HG02852 (cell line): ENCODE measurements around the gene KIF17.

Experiments used
- ATAC-seq: cut with Tn5 transposase; IDR thresholded peaks from one replicate; pipeline ENCODE4 v1.9.1; 2021; ENCODE audit warnings: mild to moderate bottlenecking, moderate library complexity; ENCODE audit not compliant: unreplicated experiment

The KIF17 gene

GRCh38 chr1:20717452-20718342 is at the start of gene KIF17:
TSS of gene KIF17 (minus strand) at chr1:20718007. CDS start at chr1:20717706, 301 bp downstream.
- ATAC-seq: no peak

GRCh38 chr1:20767271-20767670 is 49.5 kb upstream of the KIF17 start:
- ATAC-seq: no peak

- ATAC-seq: no peak
Observed at GRCh38 chr1:20763417-20763816, 45.6 kb upstream of the KIF17 start.

GRCh38 chr1:20760322-20760721 is 42.5 kb upstream of the KIF17 start:
- no peak for ATAC-seq

DNA sequence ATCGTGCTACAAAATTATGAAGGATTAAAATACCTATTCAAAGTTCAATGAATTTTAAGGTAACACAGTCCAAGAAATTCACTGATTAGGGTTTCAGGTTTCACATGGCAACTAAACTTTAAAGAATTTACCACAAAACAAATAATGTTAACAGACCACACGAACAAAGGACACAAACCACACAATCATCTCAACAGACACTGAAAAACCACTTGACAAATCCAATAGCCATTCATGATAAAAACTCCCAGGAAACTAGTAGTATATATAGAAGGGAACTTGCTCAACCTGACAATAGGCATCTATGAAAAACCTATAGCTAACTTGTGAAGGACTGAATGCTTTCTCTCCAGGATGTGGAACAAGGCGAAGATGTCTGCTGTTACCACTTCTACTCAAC is 35.8 kb upstream of the KIF17 start:
- no peak for ATAC-seq

GRCh38 chr1:20751462-20751990 is 33.7 kb upstream of the KIF17 start:
- ATAC-seq: no peak

- no peak for ATAC-seq
Observed at GRCh38 chr1:20742671-20743070, 24.9 kb upstream of the KIF17 start.

GRCh38 chr1:20740781-20741180 is 23.0 kb upstream of the KIF17 start:
- no peak for ATAC-seq

GRCh38 chr1:20739225-20739624 is 21.4 kb upstream of the KIF17 start:
- ATAC-seq: no peak

GRCh38 chr1:20735581-20736111 is 17.8 kb upstream of the KIF17 start:
- ATAC-seq: no peak

GRCh38 chr1:20733360-20733975 is 15.7 kb upstream of the KIF17 start:
- peak; percentile 8 for ATAC-seq

DNA sequence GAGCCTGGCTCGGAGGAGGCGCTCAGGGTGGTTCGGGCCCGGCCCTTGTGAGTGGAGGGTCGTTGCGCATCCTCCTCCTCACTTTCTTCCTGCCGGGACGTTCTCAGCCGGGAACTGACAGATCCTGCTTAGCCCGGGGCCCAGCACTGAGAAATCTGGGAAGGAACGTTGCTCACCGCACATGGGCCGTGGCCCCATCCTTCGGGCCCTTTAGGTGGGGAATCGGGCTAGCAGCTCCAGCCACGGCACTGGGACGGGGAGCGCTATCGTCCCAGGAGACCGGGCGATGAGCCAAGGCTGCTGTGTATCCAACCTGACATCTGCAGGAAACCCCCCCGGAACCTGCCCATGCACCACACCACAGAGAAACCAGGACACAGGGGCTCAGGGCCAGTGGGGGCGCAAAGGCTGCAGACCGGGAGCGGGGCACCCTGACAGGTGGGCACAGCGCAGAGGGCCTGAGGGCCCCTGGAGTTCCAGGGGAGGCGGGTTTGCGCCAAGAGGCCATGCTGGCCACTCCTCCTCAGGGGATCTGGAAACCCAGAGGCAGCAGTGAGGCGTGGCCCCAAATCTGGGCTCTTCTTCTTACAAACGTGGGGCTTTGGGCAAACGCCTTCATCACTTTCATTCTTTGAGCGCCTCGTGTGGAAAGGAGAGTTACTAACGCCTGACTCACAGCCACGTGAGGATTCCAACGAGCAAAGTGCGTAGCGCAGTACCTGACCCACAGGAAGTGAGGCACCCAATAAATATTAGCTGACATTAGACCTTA is 15.0 kb upstream of the KIF17 start, which contains the start of gene SH2D5:
Gene SH2D5, minus strand, starts transcription at position 116 of the 772 bp plus-strand sequence. CDS start 4,659 bp downstream, outside the sequence.
- peak; percentile 51 for ATAC-seq

DNA sequence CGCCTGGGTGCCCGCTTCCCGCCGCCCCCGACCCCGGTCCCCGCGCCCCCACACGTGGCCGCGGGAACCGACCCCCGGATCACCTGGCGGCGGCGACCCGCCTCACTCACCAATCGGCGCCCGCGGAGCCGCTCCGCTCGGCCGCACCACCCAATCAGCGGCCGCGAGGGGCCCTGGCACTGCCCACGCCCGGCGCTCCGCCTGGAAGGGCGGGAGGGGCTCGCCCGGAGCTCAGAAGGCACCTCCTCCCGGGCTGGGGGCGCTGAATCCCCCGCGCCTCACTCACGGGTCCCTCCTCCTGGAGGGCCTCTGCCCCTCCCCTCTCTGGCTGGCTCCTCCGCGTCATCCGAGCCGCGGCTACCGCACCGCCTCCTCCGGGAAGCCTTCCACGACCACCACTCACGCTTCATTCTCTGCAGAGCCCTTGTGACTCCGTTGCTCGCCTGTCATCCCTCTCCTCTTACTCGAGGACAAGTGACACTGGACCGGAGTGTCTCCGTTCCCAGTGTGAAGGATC is 14.3 kb upstream of the KIF17 start:
- ATAC-seq: peak; percentile 41

- peak; percentile 11 for ATAC-seq
Observed at GRCh38 chr1:20731057-20731991, 13.5 kb upstream of the KIF17 start.

DNA sequence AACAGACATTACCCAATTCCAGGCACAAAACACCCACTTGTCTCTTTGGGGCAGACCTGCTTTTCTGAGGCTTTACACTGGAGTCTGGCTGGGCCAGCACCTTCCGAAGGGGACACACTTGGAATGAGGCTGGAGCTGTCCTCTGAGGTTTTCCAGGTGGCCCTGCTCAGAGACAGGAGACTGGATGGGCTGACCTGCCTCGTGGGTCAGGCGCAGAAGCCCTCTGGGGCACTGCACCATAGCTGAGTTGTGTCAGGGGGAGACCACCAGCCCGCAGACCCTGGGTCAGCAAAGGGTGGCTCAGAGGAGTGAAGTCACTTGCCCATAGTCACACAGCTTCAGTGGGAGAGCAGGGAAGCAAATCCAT is 12.9 kb upstream of the KIF17 start:
- no peak for ATAC-seq

DNA sequence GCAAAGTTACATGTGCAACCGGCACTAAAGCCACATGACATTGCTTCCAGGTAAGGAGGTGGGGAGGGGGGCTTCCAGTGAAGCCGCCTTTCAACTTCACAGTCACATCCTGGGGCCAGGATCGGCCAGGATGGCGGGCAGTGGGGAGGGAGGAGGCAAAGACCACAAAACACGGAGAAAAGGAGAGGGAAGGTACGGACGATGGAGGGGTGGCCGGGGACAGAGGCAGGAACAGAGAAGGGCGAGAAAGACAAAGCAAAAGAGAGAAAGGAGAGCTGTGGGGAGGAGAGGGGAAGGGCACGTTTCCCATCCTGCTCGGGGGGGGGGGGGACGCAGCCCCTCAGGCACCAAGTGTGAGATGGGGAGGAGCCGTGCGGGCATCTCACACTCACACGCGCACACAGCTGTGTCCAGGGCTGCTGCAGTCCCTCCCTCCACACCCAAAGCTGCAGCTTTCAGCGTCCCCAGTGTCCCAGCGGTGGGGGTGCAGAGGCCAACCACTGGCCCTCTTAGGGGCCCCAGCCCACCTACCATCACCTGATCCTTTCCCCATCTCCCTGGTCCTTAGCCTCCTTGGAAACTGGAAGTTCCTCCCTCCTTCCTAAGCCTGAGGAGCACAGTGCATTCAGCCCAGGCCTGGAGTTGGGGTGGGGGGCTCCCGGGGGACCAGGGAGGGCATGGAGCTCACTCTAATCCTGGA is 12.3 kb upstream of the KIF17 start:
- ATAC-seq: no peak

DNA sequence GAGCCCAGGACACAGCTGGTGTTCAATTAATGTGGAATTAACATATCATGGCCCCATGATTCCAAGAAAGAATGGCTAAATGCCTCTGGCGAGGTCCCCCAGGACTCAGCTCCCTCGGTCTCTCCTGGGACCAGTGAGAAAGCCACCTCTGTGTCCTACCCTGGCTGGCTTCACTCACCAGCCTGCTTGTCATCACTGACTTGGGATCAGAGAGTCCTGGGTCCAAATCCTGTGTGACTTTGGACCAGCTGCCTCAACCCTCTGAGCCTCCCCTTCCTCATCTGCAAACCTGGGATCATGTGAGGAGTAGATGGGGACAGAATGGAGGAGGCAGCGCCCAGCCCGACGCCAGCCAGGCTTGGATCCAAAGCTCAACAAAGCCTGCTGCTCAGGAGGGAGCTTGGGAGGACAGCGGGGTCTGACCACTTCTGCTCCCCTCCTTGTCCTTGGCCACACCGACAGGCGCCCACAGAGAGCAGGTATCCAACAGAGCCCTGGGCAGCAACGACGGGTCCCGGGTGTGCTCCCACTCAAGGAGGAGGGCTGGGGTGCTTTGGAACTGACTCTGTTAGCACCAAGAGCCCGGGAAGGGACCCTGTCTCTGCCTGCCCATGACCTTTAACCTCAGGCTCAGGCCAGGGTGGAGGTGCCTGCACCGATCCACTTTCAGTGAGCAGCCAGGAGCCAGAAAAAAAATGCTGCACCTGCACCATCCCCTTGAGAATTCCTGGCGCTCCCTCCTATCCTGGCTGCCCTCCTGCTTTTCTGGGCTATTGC is 11.5 kb upstream of the KIF17 start:
- no peak for ATAC-seq
